ENCODE results near the gene KCND2.

GRCh38 chr7:120720317-120720716, 447.3 kb downstream of the KCND2 start:
- TF ChIP-seq CTCF (IDR thresholded peaks at IDR 0.05; ENCODE audit: low read depth, low read length): no peak
- no peak for TF ChIP-seq POLR2A (IDR thresholded peaks at IDR 0.05; ENCODE audit: extremely low read depth, insufficient read length)
- no peak for TF ChIP-seq MYC (IDR thresholded peaks at IDR 0.05; ENCODE audit: low read depth, low read length)
- TF ChIP-seq MAX (IDR thresholded peaks at IDR 0.05; ENCODE audit: low read depth, low read length): no peak

Data from NB4 (cell line).